ENCODE measurements around the gene ZNF93.
A peak's percentile ranks its signal among the peaks of the same experiment; 100 is the strongest.
"Not testable (repeated sequence)": the region's sequence is repeated elsewhere in the genome, so short reads cannot be mapped to it uniquely, and the experiment has no call there.

The ZNF93 gene

DNA sequence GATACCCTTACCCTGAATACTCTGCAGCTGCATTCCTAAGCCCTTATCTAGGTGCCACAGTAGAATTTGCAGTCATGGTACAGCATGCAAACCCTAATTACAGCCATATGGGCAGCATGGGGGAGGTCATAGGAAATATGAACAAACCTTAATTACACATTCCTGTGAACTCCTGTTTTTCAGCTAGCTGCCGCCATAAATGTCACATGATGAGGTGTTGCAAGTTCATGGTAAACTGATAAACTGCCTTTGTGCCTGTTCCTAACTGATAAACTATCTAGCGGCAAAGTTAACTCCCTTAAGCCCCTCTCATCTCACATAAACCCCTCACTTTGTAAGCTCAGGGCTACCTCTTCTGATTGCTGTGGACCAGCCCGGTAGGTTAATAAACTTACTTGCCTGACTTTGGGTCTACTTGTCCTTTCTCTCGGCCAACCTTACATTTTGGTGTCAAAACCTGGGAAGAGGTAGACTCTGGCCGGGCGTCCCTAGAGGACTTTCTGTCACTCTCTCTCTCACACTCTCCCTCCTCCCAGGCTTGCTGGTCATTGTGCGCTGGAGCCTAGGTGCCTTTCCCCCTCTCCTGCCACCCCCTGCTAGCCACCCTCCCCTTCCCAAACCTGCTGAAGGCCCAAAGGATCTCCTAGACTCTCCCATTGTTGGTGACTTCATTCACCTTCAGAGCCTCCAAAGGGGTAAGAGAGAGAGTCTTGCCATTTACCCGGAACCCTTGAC, 43.3 kb downstream of the ZNF93 start:
- Histone ChIP-seq H3K36me3 (ENCODE audit: insufficient read depth, insufficient read length, low read length) (no peaks in the 10 kb centered on the region), H3K4me1 (ENCODE audit: insufficient read depth, insufficient read length) (no peaks in the 10 kb centered on the region)

DNA sequence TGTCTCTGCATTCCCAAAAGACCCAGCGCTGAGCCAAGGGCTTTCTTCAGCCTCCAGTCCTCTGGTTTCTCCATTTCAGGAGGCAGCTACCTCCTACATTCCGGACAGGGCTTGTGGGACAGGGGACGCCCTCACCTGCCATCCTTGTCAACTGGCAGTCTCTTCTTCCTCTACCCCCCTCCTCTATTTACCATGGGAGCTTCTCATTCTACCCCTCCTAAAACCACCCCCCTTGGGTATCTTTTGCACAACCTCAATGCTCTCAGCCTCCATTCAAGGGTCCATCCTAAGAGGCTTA, 43.8 kb downstream of the ZNF93 start:
- H3K9ac ChIP-seq (ENCODE audit: insufficient read length, low read depth) = no peak overlapping the region
- no peak for TF ChIP-seq ZNF274 (IDR thresholded peaks at IDR 0.05; ENCODE audit: low read depth, low read length)
- TF ChIP-seq YY1 (IDR thresholded peaks at IDR 0.05; ENCODE audit: insufficient read depth, insufficient read length) = no peak
- TF ChIP-seq SUZ12 (IDR thresholded peaks at IDR 0.05; ENCODE audit: extremely low read depth, insufficient read depth, insufficient read length) = no peak
- no peaks in the 10 kb centered on the region for H3K4me1 ChIP-seq (ENCODE audit: insufficient read depth, insufficient read length)
- H3K36me3 ChIP-seq (ENCODE audit: insufficient read depth, insufficient read length, low read length) = no peaks in the 10 kb centered on the region
- H3K27me3 ChIP-seq (ENCODE audit: insufficient read depth, insufficient read length) = no peaks in the 10 kb centered on the region
- DNase-seq (ENCODE audit: low read depth, low spot score) = no peak
- H3K9me3 ChIP-seq (ENCODE audit: insufficient read depth, low read length) = peaks cover 20% of the 10 kb centered on the region; the same call in 1 of the 2 replicates
- no peak overlapping the region for H3K4me3 ChIP-seq (ENCODE audit: insufficient read length, low read depth)

More for the DNA sequence above, 43.3 kb downstream of the ZNF93 start:
- no peak overlapping the region for H3K9ac ChIP-seq (ENCODE audit: insufficient read length, low read depth)
- H3K4me3 ChIP-seq (ENCODE audit: insufficient read length, low read depth) = no peak overlapping the region
- TF ChIP-seq SUZ12 (IDR thresholded peaks at IDR 0.05; ENCODE audit: extremely low read depth, insufficient read depth, insufficient read length) = no peak
- no peak for DNase-seq (ENCODE audit: low read depth, low spot score)
- peaks cover 20% of the 10 kb centered on the region; the same call in 1 of the 2 replicates for H3K9me3 ChIP-seq (ENCODE audit: insufficient read depth, low read length)
- H3K27me3 ChIP-seq (ENCODE audit: insufficient read depth, insufficient read length) = no peaks in the 10 kb centered on the region

DNA sequence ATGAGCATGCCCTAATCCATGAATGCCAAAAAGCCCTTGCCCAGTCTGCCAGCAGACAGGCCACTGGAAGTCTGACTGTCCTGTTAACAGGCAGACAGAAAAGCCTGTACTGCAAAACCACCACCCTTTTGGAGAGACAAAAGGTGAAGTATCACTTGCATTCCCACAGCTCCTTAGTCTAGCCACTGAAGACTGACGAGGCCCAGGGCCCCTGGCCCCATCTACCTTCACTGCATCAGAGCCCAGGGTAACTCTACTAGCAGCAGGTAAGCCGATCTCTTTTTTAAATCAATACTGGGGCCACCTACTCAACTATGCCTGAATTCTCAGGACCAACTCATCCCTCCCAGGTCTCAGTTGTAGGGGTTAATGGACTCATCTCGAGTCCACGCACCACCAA, 45.5 kb downstream of the ZNF93 start:
- no peak for TF ChIP-seq YY1 (IDR thresholded peaks at IDR 0.05; ENCODE audit: insufficient read depth, insufficient read length)
- no peak for TF ChIP-seq SUZ12 (IDR thresholded peaks at IDR 0.05; ENCODE audit: extremely low read depth, insufficient read depth, insufficient read length)
- no peak for TF ChIP-seq ZNF274 (IDR thresholded peaks at IDR 0.05; ENCODE audit: low read depth, low read length)

DNA sequence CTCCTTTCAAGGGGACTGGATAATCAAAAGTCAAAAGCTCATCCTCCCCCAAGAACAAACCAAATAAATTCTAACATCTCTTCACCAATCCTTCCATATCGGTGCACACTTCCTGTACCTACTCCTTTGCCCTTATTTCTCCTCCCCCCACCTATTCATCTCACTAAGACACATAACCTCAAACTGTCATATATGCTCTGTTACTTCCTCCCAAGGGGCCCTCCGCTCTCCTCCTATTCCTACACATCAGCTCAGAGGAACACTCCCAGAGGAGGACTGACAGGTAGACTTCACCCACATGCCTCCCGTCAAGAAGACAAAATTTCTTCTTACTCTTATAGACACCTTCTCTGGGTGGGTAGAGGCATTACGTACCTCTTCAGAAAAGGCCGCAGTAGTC, 48.1 kb downstream of the ZNF93 start:
- Histone ChIP-seq H3K4me1 (ENCODE audit: insufficient read depth, insufficient read length) (no peaks in the 10 kb centered on the region), H3K36me3 (ENCODE audit: insufficient read depth, insufficient read length, low read length) (no peaks in the 10 kb centered on the region), H3K9me3 (ENCODE audit: insufficient read depth, low read length) (peaks cover 20% of the 10 kb centered on the region; the same call in 1 of the 2 replicates), H3K9ac (ENCODE audit: insufficient read length, low read depth) (no peak overlapping the region), H3K4me3 (ENCODE audit: insufficient read length, low read depth) (no peak overlapping the region), H3K27me3 (ENCODE audit: insufficient read depth, insufficient read length) (no peaks in the 10 kb centered on the region)
- no peak for TF ChIP-seq ZNF274 (IDR thresholded peaks at IDR 0.05; ENCODE audit: low read depth, low read length)
- TF ChIP-seq YY1 (IDR thresholded peaks at IDR 0.05; ENCODE audit: insufficient read depth, insufficient read length) = no peak
- TF ChIP-seq SUZ12 (IDR thresholded peaks at IDR 0.05; ENCODE audit: extremely low read depth, insufficient read depth, insufficient read length) = no peak
- DNase-seq (ENCODE audit: low read depth, low spot score) = no peak

More for the DNA sequence above, 45.5 kb downstream of the ZNF93 start:
- no peak for DNase-seq (ENCODE audit: low read depth, low spot score)
- H3K27me3 ChIP-seq (ENCODE audit: insufficient read depth, insufficient read length) = no peaks in the 10 kb centered on the region
- peaks cover 20% of the 10 kb centered on the region; the same call in 1 of the 2 replicates for H3K9me3 ChIP-seq (ENCODE audit: insufficient read depth, low read length)
- no peaks in the 10 kb centered on the region for H3K4me1 ChIP-seq (ENCODE audit: insufficient read depth, insufficient read length)
- H3K4me3 ChIP-seq (ENCODE audit: insufficient read length, low read depth) = no peak overlapping the region
- H3K9ac ChIP-seq (ENCODE audit: insufficient read length, low read depth) = no peak overlapping the region
- H3K36me3 ChIP-seq (ENCODE audit: insufficient read depth, insufficient read length, low read length) = no peaks in the 10 kb centered on the region

DNA sequence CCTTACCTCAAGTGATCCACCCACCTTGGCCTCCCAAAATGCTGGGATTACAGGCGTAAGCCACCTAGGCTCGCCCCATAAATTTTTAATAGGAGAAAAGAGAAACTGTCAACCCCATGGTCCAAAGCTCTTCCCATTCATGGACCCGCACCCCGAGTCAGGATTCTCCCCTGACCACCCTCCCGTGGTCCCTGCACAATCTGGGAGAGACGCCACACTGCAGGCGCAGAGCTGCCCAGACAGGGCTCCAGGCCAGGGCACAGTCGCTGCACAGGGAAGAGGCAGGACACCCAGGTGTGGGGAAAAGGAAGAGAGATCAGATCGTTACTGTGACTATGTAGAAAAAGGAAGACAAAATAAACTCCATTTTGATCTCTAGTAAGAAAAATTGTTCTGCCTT, 54.5 kb downstream of the ZNF93 start:
- TF ChIP-seq ZNF274 (IDR thresholded peaks at IDR 0.05; ENCODE audit: low read depth, low read length) (no peak), YY1 (IDR thresholded peaks at IDR 0.05; ENCODE audit: insufficient read depth, insufficient read length) (no peak), SUZ12 (IDR thresholded peaks at IDR 0.05; ENCODE audit: extremely low read depth, insufficient read depth, insufficient read length) (no peak)

DNA sequence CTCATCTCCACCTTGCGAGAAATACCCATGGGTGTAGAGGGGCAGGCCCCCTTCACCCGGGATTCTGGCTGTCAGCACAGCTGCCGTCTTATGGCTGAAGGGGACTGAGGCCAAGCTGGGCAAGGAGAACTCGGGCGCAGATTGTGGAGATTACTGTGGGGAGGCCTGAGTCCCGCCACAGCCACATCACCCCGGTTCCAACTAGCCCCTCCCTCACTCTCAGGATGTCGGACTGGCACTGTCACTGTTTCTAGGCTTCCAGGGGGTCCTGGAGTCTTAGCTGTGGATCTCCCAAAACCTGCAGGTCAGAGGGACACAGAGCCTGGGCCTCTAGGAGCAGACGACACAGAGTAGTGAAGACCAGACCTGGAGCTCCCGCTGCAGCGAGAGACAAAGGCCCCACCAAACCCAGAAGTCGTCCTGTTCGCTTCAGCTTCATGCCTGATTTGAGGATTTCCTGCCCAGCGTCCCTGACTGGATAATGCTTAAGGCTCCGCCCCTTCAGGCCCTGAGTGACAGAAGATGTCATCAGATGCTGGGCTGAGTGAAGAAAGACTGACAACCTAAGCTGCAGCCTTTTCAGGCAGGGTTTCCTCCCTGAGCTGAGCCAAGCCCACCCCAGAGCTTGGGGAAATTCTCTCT, 55.8 kb downstream of the ZNF93 start:
- peaks cover 2% of the 10 kb centered on the region for H3K4me1 ChIP-seq (ENCODE audit: insufficient read depth, insufficient read length)
- no peak overlapping the region for H3K4me3 ChIP-seq (ENCODE audit: insufficient read length, low read depth)
- no peaks in the 10 kb centered on the region; the same call in 1 of the 2 replicates for H3K9me3 ChIP-seq (ENCODE audit: insufficient read depth, low read length)
- no peaks in the 10 kb centered on the region for H3K27me3 ChIP-seq (ENCODE audit: insufficient read depth, insufficient read length)
- H3K36me3 ChIP-seq (ENCODE audit: insufficient read depth, insufficient read length, low read length) = no peaks in the 10 kb centered on the region
- H3K9ac ChIP-seq (ENCODE audit: insufficient read length, low read depth) = no peak overlapping the region
- TF ChIP-seq YY1 (IDR thresholded peaks at IDR 0.05; ENCODE audit: insufficient read depth, insufficient read length) = no peak
- TF ChIP-seq ZNF274 (IDR thresholded peaks at IDR 0.05; ENCODE audit: low read depth, low read length) = no peak
- no peak for TF ChIP-seq SUZ12 (IDR thresholded peaks at IDR 0.05; ENCODE audit: extremely low read depth, insufficient read depth, insufficient read length)
- DNase-seq (ENCODE audit: low read depth, low spot score) = peak; percentile 33

More for the DNA sequence above, 54.5 kb downstream of the ZNF93 start:
- H3K4me3 ChIP-seq (ENCODE audit: insufficient read length, low read depth) = no peak overlapping the region
- H3K27me3 ChIP-seq (ENCODE audit: insufficient read depth, insufficient read length) = no peaks in the 10 kb centered on the region
- no peak for DNase-seq (ENCODE audit: low read depth, low spot score)
- H3K36me3 ChIP-seq (ENCODE audit: insufficient read depth, insufficient read length, low read length) = no peaks in the 10 kb centered on the region
- H3K9me3 ChIP-seq (ENCODE audit: insufficient read depth, low read length) = no peaks in the 10 kb centered on the region; the same call in 1 of the 2 replicates
- H3K4me1 ChIP-seq (ENCODE audit: insufficient read depth, insufficient read length) = peaks cover 2% of the 10 kb centered on the region
- H3K9ac ChIP-seq (ENCODE audit: insufficient read length, low read depth) = no peak overlapping the region

DNA sequence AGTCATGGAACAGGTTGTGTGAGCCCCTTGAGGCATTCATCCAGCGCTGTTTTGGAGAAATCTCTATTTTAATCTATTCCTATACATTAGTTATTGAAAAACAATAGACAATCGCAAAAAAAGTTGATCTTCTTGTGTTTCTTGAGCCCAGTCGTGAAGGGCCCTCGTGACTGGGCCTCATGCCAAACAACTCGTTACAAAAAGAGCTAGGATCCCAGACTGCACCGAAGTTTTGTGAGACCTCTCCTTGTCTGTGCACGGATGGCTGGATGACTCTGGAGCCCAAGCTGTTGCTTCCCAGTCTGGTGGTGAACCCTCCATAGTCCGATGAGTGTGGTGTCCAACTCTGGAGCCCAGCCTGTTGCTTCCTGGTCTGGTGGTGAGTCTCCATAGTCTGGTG, 57.0 kb downstream of the ZNF93 start:
- DNase-seq (ENCODE audit: low read depth, low spot score); H3K4me3 ChIP-seq (ENCODE audit: insufficient read length, low read depth); H3K9ac ChIP-seq (ENCODE audit: insufficient read length, low read depth); H3K36me3 ChIP-seq (ENCODE audit: insufficient read depth, insufficient read length, low read length); H3K9me3 ChIP-seq (ENCODE audit: insufficient read depth, low read length); H3K27me3 ChIP-seq (ENCODE audit: insufficient read depth, insufficient read length); H3K4me1 ChIP-seq (ENCODE audit: insufficient read depth, insufficient read length): not testable (repeated sequence)

DNA sequence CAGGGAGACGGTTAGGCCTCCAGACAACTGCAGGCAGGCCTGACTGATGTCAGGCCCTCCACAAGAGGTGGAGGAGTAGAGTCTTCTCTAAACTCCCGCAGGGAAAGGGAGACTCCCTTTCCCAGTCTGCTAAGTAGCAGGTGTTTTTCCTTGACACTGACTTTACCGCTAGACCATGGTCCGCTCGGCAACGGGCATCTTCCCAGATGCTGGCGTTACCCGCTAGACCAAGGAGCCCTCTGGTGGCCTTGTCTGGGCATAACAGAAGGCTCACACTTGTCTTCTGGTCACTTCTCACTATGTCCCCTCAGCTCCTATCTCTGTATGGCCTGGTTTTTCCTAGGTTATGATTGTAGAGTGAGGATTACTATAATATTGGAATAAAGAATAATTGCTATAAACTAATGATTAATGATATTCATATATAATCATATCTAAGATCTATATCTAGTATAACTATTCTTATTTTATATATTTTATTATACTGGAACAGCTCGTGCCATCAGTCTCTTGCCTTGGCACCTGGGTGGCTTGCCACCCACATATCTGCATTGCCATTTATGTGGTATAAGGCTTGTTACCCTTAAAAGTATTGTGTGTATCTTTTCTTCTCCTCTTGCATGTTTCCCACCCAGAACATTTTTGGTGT, 58.5 kb downstream of the ZNF93 start:
- H3K9me3 ChIP-seq (ENCODE audit: insufficient read depth, low read length); H3K4me3 ChIP-seq (ENCODE audit: insufficient read length, low read depth); H3K36me3 ChIP-seq (ENCODE audit: insufficient read depth, insufficient read length, low read length); H3K27me3 ChIP-seq (ENCODE audit: insufficient read depth, insufficient read length); H3K4me1 ChIP-seq (ENCODE audit: insufficient read depth, insufficient read length); H3K9ac ChIP-seq (ENCODE audit: insufficient read length, low read depth): not testable (repeated sequence)
- peak; percentile 67 for DNase-seq (ENCODE audit: low read depth, low spot score)

Data from NT2/D1 (cell line).